B cell (primary cell): ENCODE measurements around the gene RHOA. TPM values are rescaled to one million over a fixed set of nuclear protein-coding genes. Genes with fewer than 3 reads are reported as not detected.

Experiments used
- ATAC-seq: fragments of 200-7000 bp; cut with Tn5 transposase; one replicate; pipeline ENCODE4 v1.10.0; 2021; ENCODE audit warnings: low read depth, mild to moderate bottlenecking, moderate number of reproducible peaks, moderate library complexity
- CTCF ChIA-PET: fragments of 350-600 bp; sonication (Branson Sonifier 250); formaldehyde crosslinking; loops from one replicate; lab custom pipeline; 2021; ENCODE audit warnings: antibody characterized with exemption, inconsistent platforms; lab: Charles Lee
- POLR2A ChIA-PET: fragments of 350-600 bp; sonication (Branson Sonifier 250); formaldehyde crosslinking; loops from one replicate; lab custom pipeline; 2021; ENCODE audit warnings: antibody characterized with exemption; lab: Charles Lee
- DNase-seq: peaks from one replicate; pipeline ENCODE4 v3.0.0; 2013
- H2AFZ ChIP-seq: 2 replicates; pipeline ENCODE4 v1.6.1; 2012; ENCODE audit warnings: mild to moderate bottlenecking, low read depth, low read length; ENCODE audit not compliant: insufficient read depth, poor library complexity, severe bottlenecking
- H3K27ac ChIP-seq, 2 donors: 1 replicate in 1 of 2; 2 replicates in 1 of 2; pipeline ENCODE4 v1.5.1; 2012 to 2013; ENCODE audit warnings: low read length in 2 of 2, mild to moderate bottlenecking in 2 of 2, moderate library complexity in 1 of 2
- H3K27me3 ChIP-seq, 4 experiments: fragments of 200-600 bp in 1 of 4; sonication (generic) in 1 of 4; replicated peaks in 1 of 4; 1 replicate in 2 of 4; 2 replicates in 2 of 4; pipeline versions ENCODE4 v1.6.1 to v1.7.0; 2013 to 2016; ENCODE audit warnings: low read length in 3 of 4, mild to moderate bottlenecking in 2 of 4, mixed read lengths in 1 of 4, moderate library complexity in 1 of 4; ENCODE audit not compliant: insufficient read depth in 4 of 4, control insufficient read depth in 3 of 4; ENCODE audit errors: control extremely low read depth in 1 of 4
- H3K36me3 ChIP-seq, 2 experiments: replicated peaks in 1 of 2; 1 replicate in 1 of 2; 2 replicates in 1 of 2; pipeline versions ENCODE4 v1.6.1 to v1.7.1; 2013; ENCODE audit warnings: low read length in 1 of 2; ENCODE audit not compliant: insufficient read depth in 2 of 2, control insufficient read depth in 1 of 2; ENCODE audit errors: control extremely low read depth in 1 of 2, extremely low read depth in 1 of 2
- H3K4me1 ChIP-seq, 2 donors: fragments of 200-600 bp in 1 of 2; sonication (generic) in 1 of 2; 1 replicate in 1 of 2; 2 replicates in 1 of 2; pipeline versions ENCODE4 v1.5.1 to v1.6.1; 2013 to 2017; ENCODE audit warnings: low read length in 2 of 2; ENCODE audit not compliant: control insufficient read depth in 2 of 2, insufficient read depth in 2 of 2
- H3K4me2 ChIP-seq: replicated peaks from 2 replicates; pipeline ENCODE3; 2012; ENCODE audit warnings: mild to moderate bottlenecking, low read depth, low read length; ENCODE audit not compliant: poor library complexity, severe bottlenecking
- H3K4me3 ChIP-seq, 5 experiments: fragments of 200-600 bp in 1 of 5; sonication (generic) in 1 of 5; 1 replicate in 3 of 5; 2 replicates in 2 of 5; pipeline versions ENCODE4 v1.5.1 to v1.7.0; 2011 to 2016; ENCODE audit warnings: low read length in 4 of 5, mild to moderate bottlenecking in 4 of 5, low read depth in 2 of 5, control low read depth in 1 of 5, moderate library complexity in 1 of 5; ENCODE audit not compliant: insufficient read depth in 1 of 5; ENCODE audit errors: control extremely low read depth in 1 of 5, extremely low read depth in 1 of 5
- H3K79me2 ChIP-seq: fragments of 200-600 bp; sonication (generic); one replicate; pipeline ENCODE4 v1.6.0; 2016; ENCODE audit warnings: low read length; ENCODE audit not compliant: control insufficient read depth, insufficient read depth
- H3K9ac ChIP-seq: fragments of 200-600 bp; sonication (generic); 2 replicates; pipeline ENCODE4 v1.6.1; 2017; ENCODE audit warnings: mild to moderate bottlenecking, low read length, moderate library complexity
- H3K9me3 ChIP-seq, 3 donors: one replicate each; pipeline versions ENCODE4 v1.6.1 to v1.7.1; 2013; ENCODE audit warnings: low read length in 2 of 3; ENCODE audit not compliant: control insufficient read depth in 2 of 3, insufficient read depth in 1 of 3; ENCODE audit errors: control extremely low read depth in 1 of 3
- H4K20me1 ChIP-seq: 2 replicates; pipeline ENCODE4 v1.6.0; 2012; ENCODE audit warnings: mild to moderate bottlenecking, low read length; ENCODE audit not compliant: insufficient read depth, control insufficient read depth, poor library complexity, severe bottlenecking
- H3K27ac Mint-ChIP-seq: one replicate; pipeline ENCODE4 v1.8.0; 2021; ENCODE audit warnings: mixed read lengths
- H3K27me3 Mint-ChIP-seq: one replicate; pipeline ENCODE4 v1.8.0; 2021; ENCODE audit warnings: mixed read lengths
- H3K4me1 Mint-ChIP-seq: one replicate; pipeline ENCODE4 v1.8.0; 2021; ENCODE audit warnings: mixed read lengths
- H3K4me3 Mint-ChIP-seq: one replicate; pipeline ENCODE4 v1.8.0; 2021; ENCODE audit warnings: mixed read lengths
- H3K9me3 Mint-ChIP-seq: one replicate; pipeline ENCODE4 v1.8.0; 2022; ENCODE audit warnings: mixed read lengths; ENCODE audit not compliant: insufficient read depth
- CTCF ChIP-seq: fragments of 200-600 bp; IDR thresholded peaks from one replicate; pipeline ENCODE4 v1.8.0; 2022; ENCODE audit warnings: antibody characterized with exemption, mild to moderate bottlenecking
- EZH2 ChIP-seq: IDR thresholded peaks from 2 replicates; pipeline ENCODE4 v1.6.1; 2012; ENCODE audit warnings: borderline replicate concordance, low read depth, mild to moderate bottlenecking, moderate library complexity, low read length; ENCODE audit not compliant: insufficient read depth, poor library complexity, severe bottlenecking
- WGBS: methylation state at CpG from one replicate; pipeline ENCODE4 v1.1.5; 2013; ENCODE audit warnings: missing lambda C conversion rate; ENCODE audit not compliant: insufficient coverage; 5-methylcytosine and 5-hydroxymethylcytosine counted together
- intact Hi-C: fragments of 100-400 bp; cut with micrococcal nuclease; formaldehyde crosslinking; loops from one replicate; pipeline ENCODE4 v1.10.0; 2022
- polyA plus RNA-seq: library from polyadenylated mRNA; depleted of rRNA; stranded (reverse); fragments of >200 nt; gene quantifications from 2 replicates; pipeline ENCODE4 v1.2.3, GENCODE V29; 2012
- total RNA-seq, 2 donors: library from RNA; stranded (reverse); fragments of 120-200 nt in 1 of 2; gene quantifications; 1 replicate in 1 of 2; 2 replicates in 1 of 2; pipeline versions ENCODE4 v1.2.3 to v1.2.4, GENCODE V29; 2013 to 2022

RHOA gene
- total and polyA plus RNA-seq, 2 donors (not counting 1 experiment from before 2014, with no cell fraction given) = 244 to 298 TPM

GRCh38 chr3:49352890-49353421 lies 58.8 kb downstream of the RHOA start:
- intact Hi-C loops = no loop called here
- CTCF ChIA-PET = interaction anchor here (0.7 to 4.6 kb wide), 6 partner anchors 8 to 96 kb away, joined by 3 to 24 read pairs (median 5); partner anchors contain the start of gene USP4
- no peak overlapping the region for H3K4me3 Mint-ChIP-seq

More at GRCh38 chr3:49352890-49353421, 58.8 kb downstream of the RHOA start:
- Histone ChIP-seq H3K4me2 (no peak overlapping the region), H3K27me3 (no peaks in the 10 kb centered on the region), H3K9ac (no peak overlapping the region), H3K79me2 (peaks cover 54% of the 10 kb centered on the region), H4K20me1 (no peaks in the 10 kb centered on the region), H3K36me3 (peaks cover 0 to 15% of the 10 kb centered on the region in 2 experiments), H3K4me3 (no peak overlapping the region), H3K27ac (peak overlapping the region in 1 of 2 donors; percentile 13), H2AFZ (no peak overlapping the region), H3K9me3 (no peaks in the 10 kb centered on the region), H3K4me1 (peaks cover 32 to 52% of the 10 kb centered on the region in 2 donors)
- TF ChIP-seq EZH2 (no peak), CTCF (no peak)
- ATAC-seq = no peak
- Mint-ChIP-seq H3K4me1 (peaks cover 47% of the 10 kb centered on the region), H3K27ac (peak overlapping the region; percentile 60), H3K27me3 (no peaks in the 10 kb centered on the region), H3K9me3 (no peaks in the 10 kb centered on the region)
- DNase-seq = no peak
- WGBS = 89% methylated on average over 4 of the region's 5 CpGs
- POLR2A ChIA-PET = interaction anchor here (1.0 kb wide), 1 partner anchor 12 kb away, joined by 3 read pairs; no protein-coding TSS in a partner anchor
